Colon (tissue), 2 donors: Measurements from ENCODE around the gene MAP1LC3B.

Source experiments
- FAIRE-seq: peaks from 2 replicates; lab custom pipeline; 2012; peaks lifted over from hg19 to GRCh38; lab: Jason Lieb, UNC
- donor health status: control.
- donor health status: control.

MAP1LC3B gene

DNA sequence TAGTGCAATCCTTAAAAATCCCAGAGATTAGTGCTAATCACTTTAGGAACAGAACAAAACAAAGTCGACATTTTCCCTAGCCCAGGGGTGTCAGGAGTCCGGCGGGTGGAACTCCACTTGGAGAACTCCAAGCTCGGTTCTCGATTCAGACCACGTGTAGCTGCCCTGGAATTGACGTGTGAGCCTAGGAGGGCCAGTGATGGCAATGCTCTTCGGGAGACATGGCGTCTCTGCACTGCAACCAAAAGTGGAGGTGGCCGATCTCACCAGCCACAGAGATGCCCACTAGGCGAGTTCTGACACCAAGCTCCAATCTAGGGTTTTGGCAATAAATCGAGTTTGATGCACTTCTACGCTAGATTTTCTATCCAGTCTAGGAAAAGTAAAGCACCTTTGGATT is 17.6 kb downstream of the MAP1LC3B start:
- no peak for FAIRE-seq

DNA sequence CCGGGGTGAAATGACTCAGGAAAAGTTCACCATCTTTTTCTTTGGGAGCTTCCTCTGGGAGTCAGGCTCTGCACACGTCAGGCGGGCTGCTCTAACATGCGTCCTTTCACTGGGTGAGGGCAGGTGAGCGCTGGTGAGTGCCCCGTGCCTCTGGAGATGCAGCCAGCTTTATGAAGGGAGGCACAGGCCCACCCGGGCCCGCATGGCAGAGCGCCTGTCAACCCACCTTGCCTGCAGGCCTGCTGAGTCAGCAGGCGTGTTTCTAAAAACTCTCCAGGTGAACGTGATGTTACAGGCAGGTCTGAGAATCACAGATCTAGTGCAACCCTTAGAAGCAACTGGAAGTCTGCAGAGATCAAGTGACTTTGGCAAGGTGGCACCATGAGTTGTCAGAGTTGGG is 18.4 kb downstream of the MAP1LC3B start:
- FAIRE-seq: no peak

DNA sequence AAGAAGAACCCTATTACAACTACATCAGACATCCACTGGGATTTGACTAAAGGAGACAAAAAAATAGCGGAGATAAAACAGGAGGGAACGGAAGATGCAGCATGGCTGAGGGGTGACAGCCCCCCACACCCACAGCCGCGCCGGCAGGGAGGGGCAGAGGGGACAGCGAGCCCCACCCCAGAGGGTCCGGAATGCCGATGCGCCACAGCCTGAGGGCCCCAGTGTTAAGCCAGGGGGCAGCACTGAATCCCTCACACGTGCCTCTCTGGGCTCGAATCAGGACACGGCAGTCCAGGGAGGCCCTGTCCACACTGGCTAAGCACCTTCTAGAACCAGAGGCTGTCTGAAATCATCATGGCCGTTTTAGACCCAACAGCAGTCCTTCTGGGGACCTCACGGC is 18.8 kb downstream of the MAP1LC3B start:
- no peak for FAIRE-seq

DNA sequence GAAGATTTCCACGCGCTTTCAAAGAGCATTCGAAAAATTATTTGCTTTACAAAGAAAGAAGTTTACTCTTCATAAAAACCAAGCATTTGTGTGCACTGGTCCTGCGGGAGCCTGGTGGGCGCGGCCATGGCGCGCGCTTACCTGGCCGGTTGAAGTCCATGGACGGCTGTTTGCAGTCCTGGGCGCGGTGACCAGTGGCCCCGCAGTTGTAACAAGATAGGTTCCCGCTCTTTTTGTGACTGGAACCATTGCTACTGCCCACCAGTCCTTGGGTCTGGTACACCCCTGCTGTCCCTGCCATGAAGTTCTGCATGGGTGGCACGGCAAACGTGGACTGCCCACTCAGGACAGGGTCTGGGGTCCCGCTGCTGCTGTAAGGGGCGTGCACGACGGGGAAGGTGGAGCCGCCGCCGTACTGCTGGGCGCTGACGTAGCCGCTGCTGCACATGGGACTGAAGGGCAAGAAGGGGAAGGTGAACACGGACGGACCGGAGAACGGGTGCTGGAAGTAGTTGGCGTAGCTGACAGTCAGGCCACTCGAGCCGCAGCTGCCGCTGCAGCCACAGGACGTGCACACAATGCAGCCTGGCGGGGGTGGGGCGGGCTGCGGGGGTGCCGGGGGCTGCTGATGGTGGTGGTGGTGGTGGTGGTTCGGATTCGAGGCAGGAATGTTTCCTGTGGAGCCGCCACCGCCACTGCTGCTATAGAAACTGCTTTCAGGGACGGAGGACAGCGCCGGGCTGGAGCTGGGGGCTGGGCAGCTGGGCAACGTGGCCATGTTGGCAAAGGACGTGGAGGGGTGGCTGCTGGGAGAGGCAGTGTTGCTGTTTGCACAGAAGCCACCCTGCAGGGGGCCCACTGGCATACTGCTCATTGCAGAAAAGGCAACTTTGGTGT is 19.5 kb downstream of the MAP1LC3B start:
- FAIRE-seq: no peak

DNA sequence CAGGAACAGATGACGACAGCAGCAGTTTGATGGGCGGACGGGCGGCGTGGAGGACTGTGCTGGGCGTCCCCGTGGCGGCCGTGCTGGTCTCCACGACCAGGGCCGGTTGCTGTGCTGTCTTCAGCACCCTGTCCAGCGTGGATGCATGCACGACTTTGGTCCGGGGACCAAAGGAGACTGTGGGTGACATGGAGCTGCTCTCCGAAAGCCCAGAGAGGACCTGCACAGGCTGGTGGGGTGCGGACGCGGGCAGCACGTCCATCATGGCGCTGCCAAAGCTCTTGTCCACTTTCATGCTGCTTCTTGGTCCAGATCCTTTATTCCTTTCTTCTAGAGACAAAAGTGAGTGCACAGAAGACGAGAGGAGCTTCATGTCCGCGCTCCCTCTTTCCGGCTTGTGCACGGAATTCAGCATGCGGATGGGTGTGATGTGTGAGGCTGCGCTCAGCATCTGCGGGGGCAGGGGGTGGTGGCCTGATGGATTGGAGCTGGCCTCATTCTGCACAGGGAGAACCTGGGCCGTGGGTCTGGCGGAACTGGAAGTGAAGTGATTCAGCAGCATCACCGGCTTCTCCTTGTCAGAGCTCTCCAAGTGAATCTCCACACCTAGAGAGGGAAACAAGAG is 20.3 kb downstream of the MAP1LC3B start:
- FAIRE-seq: no peak

DNA sequence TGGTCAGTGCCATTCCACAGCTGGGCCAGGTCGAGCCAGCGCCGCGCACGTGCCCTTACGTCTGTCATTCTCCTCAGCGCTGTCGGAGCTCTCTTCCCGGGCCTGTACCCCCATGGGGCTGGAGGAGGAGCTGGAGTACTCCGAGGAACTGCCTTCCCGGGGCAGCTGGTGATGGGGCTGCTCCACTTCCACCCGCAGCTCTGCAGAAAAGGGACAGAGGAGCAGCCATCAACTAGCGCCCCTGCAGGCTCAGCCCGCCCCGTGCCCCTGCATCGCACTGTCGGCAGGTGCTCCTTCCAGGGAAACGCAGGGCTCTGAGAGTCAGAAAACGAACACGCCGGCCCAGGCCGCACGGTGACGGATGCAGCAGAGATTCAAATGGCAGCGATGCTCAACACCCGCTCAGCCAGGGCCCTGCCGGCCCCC is 20.9 kb downstream of the MAP1LC3B start:
- no peak for FAIRE-seq

DNA sequence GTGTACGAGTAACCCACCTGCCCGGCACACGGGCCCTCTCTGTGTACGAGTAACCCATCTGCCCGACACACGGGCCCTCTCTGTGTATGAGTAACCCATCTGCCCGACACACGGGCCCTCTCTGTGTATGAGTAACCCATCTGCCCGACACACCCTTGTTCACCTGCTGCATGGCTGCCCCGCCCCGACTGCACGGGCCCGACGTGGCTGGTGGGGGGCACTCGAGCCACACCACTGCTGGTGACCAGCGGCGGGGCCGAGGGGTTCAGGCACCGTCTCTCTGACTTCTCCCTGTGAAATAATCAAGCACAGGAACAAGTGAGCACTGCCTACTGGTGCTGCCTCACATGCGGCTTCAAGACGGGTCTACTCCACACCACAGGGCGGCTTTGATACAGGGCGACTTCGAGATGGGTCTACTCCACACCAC is 22.1 kb downstream of the MAP1LC3B start:
- FAIRE-seq: no peak

DNA sequence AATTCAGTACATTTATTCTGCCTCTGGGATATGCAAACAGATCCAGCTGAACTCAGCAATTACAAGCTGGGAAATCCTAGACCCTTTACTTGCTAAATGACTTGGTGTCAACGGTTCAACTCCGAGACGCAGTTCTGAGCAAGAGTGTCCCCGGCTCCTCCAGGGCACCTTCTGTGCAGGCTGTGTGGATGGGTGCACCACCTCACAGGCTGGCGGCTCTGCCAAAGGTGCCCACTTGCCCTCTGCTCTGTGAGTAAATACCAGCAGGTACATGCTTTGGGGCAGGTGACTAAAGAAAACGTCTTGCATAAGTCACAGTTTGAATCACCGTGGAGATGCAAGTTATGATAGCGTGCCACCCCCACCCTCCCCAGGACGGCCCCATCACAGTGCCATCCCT is 23.3 kb downstream of the MAP1LC3B start:
- no peak for FAIRE-seq

DNA sequence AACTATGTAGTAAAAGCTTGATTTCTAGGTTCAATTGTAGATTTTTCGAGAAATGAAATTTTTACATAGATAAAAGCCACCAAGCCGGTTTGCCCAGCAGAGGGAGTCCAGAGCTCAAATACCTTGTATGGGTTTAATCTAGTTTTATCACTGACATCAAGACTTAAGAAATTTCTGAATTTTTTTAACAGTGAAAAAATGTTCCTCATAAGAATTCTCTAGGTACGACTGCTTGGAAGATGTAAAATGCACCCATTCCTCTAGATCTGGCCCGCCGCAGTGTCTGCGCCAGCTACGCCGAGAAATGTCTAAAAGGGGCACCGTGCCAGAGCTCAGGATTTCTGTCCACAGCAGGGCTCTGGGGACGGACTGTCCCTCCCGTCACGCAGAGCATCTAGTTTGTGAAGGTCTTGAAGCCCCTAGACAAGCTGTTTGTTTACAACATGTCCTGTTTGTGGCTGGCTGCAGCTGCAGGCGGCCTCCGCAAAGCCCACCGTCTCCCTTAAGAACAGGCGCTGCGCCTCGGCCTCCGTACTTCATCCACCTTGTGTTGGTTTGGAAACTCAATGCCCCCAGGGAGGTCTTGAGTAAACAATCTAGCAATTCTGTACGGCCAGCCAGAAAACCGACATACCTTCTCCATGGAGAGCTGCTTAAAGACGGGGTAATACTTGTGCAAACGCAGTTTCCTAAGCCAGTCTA is 24.8 kb downstream of the MAP1LC3B start:
- no peak for FAIRE-seq

DNA sequence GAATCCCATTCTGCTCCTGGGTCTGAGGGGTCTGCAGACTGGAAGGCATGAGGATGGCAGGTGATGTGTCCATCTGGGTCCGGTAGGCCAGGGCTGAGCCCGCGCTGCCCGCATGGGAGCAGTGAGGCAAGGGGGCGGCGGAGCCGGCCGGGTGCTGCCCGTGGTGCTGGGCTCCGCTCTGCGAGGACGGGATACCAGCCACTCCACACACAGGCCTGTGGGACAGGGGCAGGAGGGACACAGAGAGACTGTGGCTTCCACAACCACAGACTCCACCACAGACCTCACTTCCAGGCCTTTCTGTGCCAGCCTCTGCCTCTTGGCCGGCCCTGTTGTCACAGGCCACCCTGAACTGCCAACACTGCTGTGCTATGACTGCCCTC is 25.4 kb downstream of the MAP1LC3B start:
- FAIRE-seq: no peak

DNA sequence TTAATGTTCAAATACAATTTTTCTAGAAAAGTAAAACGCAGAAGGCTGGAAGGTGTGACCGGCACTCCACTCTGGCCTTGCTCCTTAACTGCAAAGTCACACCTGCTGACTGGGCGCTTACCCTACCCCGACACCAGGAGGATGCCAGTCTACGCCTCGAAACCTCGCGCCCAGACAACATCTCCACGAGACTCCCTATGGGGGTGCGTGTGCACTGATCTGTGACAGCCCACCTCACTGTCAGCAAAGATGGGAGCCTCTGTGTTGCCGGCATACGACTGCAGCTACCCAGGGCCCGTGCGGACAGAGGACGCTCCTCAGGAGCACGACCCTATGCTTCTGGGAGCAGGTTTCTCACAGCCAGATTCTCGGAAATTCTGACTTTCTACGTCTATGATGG is 26.1 kb downstream of the MAP1LC3B start:
- no peak for FAIRE-seq

DNA sequence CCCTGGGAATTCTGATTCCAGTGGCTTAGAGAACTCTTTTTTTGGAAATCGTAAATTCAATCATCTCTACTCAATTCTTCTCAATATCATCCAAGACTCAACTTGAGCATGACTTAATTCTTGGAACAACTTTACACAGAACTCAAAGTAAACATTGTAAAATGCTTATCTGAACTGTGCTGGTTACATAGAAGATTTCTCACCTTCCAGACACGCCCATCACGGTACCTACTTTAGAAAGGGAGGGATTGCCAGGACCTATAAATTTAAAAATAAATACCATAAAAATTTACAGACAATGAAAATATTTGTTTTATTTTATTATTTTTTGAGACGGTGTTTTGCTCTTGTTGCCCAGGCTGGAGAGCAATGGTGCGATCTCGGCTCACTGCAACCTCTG is 26.5 kb downstream of the MAP1LC3B start:
- no peak for FAIRE-seq

DNA sequence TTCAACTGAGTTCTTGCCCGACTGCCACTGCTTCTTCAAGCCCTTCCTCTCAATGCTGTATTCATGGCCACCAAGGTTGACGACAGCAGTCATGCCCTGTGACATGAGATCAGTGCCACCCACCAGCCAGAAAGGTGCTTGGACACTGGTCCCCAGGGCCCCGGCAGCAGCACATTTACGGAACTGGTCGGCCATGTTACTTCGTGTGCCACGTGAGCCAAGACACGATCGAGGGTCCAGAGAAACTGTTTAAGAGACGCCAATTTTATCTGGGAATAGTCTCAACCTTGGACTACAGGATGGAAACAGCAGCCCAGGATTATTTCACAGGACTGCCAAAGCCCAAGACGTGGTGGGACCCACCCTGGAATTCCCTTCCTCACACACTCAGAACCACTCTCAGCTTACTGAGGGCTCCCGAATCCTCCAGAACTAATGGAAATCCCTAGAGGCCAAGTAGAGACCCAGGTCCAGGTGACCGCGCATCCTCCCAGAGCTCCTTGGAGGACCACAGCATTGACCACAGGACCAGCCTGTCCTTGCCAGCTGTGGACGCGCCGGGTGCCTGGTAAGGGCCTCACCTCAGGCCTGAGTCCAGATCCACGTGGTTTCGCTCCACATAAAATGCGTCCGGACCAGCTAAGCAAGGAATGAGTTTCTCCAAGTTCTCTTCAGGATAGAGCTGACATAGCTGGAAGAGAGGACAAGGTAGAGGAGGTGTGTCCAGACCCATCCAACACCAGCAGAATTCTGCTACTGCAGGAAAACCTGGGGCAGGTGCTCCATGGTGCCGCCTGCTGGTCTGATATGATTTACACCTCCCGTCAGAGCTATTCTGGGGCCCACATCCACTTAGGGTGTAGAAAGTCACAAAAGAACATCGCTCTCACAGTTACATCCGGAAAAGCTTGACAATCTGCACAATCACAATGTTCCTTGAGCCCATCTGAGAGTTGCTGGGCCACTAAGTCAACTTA is 28.2 kb downstream of the MAP1LC3B start:
- no peak for FAIRE-seq

DNA sequence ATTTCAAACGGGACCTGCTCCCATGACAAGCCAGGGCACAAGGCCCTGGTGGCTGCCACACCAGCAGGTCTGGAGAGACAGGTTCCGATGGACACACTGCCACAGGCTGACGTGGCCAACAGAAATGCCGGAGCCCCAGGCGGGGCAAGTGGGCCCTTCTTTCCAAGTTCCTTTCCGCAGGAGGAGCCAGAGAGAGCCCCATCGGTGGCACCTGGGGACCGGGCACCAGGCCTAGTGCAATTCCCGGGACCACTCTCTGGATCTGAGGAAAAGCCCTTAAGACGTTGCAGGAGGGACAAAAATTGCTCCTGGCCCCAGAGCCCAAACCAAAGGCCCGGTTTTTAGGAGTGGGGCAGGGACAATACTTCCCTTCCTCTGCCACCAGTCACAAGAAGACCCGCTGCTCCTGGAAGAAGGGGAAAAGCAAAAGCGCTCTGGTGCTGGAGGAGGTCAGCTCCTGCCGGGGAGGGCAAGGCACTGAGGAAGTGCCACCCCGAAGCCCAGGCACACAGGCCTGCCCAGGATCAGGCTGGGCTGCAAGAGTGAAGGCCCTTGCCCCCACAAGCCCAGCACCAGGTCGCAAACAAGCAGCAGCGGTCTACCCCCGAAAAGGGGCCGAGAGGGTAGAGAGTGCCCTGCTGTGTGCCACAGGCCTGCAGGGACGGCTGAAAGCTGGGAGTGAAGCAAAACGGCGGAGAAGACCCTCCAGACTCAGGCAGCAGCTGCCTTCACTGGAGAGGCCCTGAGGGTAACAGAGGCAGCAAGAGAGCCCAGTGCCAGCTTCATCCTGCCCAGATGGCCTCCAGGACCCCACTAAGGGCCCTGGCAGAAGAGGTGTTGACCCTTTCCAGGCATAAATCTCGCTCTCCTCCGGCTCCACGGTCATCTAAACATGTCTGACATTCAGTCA is 29.1 kb downstream of the MAP1LC3B start:
- FAIRE-seq: no peak

DNA sequence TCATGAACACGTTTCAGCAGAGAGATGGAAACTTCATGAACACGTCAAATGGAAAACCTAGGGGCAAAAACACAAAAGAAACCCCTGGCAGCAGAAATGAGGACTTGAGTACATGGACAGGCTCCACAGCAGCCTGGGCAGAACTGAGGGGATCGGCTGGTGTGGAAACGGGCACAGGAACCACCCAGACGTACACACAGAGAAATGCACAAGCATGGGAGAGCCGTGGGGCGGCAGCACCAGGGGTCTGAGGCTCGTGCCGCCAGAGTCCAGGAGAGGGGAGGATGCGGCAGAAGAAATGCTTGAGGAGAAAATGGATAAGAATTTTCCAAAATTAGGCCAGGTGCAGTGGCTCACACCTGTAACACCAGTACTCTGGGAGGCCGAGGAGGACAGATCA is 30.0 kb downstream of the MAP1LC3B start:
- no peak for FAIRE-seq

DNA sequence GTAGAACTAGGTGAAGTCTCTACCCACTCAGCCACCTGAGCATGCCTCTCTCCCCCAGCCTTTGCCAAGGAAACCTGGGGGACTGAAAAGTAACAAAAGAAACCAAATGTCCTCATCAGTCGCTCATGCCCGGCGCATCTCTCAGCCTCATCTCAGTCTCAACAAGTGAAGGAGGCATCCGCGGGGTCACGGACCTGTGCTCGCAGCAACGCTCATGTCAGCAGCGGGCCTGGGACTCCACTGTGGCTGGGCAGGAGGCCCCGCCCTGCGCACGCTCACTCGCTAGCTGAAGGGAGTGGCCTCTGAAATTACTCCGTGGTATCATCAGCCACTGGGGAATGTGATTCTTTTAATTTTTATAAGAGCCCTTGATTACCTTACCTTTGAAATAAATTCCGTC is 31.3 kb downstream of the MAP1LC3B start:
- FAIRE-seq: no peak

DNA sequence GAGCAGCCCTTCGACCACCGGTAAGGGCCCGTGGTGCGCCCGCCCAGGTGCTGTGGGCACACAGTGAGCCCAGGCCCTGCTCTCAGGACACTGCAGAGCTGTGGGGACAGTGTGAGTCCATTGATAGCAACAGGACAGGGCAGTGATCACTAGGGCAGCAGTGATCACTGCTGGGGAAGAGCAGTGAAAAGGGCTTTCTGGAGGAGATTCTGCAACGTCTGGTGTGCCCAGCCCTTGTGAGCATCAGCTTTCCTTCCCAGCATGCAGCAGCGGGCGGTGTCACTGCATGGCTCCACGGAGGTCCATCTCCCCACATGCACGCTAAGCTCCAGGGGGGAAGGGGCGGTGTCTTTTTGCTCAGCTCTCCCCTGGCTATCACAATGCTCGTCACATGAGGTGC is 32.1 kb downstream of the MAP1LC3B start:
- FAIRE-seq: no peak

DNA sequence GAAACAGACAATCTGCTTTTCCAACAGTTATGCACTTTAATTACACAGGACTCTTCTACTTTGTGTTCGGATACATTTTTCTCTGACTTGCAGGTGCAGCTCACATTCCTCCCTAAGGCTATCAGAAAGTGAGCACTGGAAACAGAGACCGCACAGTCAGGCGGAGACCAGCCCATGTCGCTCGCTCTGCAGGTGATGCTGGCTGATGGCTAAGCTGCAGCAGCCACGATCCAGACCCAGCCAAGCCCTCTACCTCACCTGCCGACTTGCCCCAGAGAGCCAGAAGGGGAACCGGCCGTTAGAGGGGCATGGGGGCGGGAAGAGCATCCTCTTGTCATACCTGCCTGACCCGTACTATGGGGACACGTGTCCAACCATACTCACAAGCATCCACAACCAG is 33.8 kb downstream of the MAP1LC3B start:
- FAIRE-seq: no peak

DNA sequence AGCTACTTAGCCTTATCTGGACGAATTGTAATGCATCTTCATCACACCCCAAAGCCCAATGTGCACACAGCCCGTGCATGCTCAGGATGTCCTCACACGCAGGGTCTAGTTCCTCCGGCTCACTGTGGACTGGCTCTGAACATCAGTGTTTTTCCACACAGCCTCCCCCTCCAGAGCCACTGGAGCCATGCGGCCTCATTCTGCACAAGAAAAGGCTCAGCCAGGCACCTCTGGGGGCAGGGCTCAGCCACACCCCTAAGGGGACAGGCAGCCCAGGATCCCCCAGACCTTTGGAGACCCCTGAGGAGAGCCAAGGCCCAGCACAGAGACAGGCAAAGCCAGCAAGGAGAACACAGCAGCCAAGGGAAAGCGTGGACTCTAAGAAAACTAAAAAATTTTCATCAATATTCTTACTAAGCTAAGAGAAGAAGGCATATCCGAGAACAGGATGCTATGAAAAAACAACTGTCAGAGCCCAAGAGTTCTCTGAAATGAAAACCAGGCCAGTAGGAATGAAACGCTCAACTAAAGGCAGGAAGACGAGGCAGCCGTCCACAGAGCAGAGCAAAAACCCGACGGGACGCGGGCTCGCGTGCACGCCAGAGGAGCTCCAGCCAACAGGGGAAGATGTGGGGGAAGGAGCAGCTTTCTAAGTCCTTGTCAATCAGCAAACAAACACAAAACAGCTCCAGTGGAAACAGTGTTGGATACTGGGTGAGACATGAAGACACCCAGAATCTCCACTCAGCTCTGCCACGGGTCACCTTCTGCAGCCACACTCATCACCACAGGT is 34.5 kb downstream of the MAP1LC3B start:
- no peak for FAIRE-seq

DNA sequence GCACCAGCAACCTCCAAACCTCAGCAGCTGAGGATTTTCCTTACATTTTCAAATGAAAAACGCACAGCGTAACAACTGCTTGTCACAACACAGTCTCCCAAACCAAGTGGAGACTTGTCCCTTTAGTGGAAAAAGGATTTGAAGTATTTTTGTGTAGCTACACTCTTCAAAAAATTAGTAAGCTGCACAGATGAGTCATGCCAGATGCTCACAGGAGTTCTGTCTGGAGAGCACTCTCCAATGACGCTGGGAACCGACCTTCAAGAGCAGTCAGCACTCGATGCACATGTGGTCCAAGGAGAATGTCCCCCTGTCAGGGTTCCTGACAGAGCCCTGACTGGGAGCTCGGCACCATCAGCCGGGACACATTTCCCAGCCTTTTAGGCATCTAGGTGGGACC is 39.8 kb downstream of the MAP1LC3B start:
- FAIRE-seq: no peak
